CD4-positive, alpha-beta T cell (primary cell): Measurements from ENCODE around the gene DND1. TPM values are rescaled to one million over a fixed set of nuclear protein-coding genes. Genes with fewer than 3 reads are reported as not detected.

Source experiments
- ATAC-seq: fragments of 200-7000 bp; cut with Tn5 transposase; one replicate; pipeline ENCODE4 v1.10.0; 2022; ENCODE audit warnings: mild to moderate bottlenecking; ENCODE audit not compliant: poor library complexity
- CTCF ChIA-PET: fragments of 350-600 bp; sonication (Branson Sonifier 250); formaldehyde crosslinking; loops from one replicate; lab custom pipeline; 2021; ENCODE audit warnings: antibody characterized with exemption, inconsistent platforms; lab: Charles Lee
- POLR2A ChIA-PET: fragments of 350-600 bp; sonication (Branson Sonifier 250); formaldehyde crosslinking; loops from one replicate; lab custom pipeline; 2021; ENCODE audit warnings: antibody characterized with exemption, inconsistent platforms; lab: Charles Lee
- DNase-seq, 14 experiments: peaks; one replicate each; pipeline ENCODE4 v3.0.0-alpha.2; 2013 to 2020; ENCODE audit warnings: mixed read lengths in 2 of 14
- H3K27ac ChIP-seq, 2 donors: one replicate each; pipeline versions ENCODE4 v1.5.1 to v1.7.0; 2013; ENCODE audit warnings: low read length in 2 of 2, low read depth in 1 of 2, mild to moderate bottlenecking in 1 of 2
- H3K27me3 ChIP-seq, 2 experiments: 1 replicate in 1 of 2; 2 replicates in 1 of 2; pipeline versions ENCODE4 v1.6.1 to v1.7.0; 2013; ENCODE audit warnings: low read length in 2 of 2, control low read depth in 1 of 2, mild to moderate bottlenecking in 1 of 2, moderate library complexity in 1 of 2; ENCODE audit not compliant: insufficient read depth in 2 of 2, control insufficient read depth in 1 of 2
- H3K36me3 ChIP-seq: one replicate; pipeline ENCODE4 v1.6.1; 2013; ENCODE audit warnings: low read length, control low read depth; ENCODE audit not compliant: insufficient read depth
- H3K4me1 ChIP-seq: one replicate; pipeline ENCODE4 v1.6.1; 2013; ENCODE audit warnings: low read length, control low read depth; ENCODE audit not compliant: insufficient read depth
- H3K4me3 ChIP-seq: one replicate; pipeline ENCODE4 v1.5.1; 2013; ENCODE audit warnings: mild to moderate bottlenecking, low read length, moderate library complexity
- H3K9me3 ChIP-seq, 2 experiments: 1 replicate in 1 of 2; 2 replicates in 1 of 2; pipeline versions ENCODE4 v1.6.1 to v1.7.0; 2013; ENCODE audit warnings: low read length in 2 of 2, mild to moderate bottlenecking in 2 of 2, control low read depth in 1 of 2, moderate library complexity in 1 of 2; ENCODE audit not compliant: control insufficient read depth in 1 of 2, insufficient read depth in 1 of 2
- H3K27ac Mint-ChIP-seq: one replicate; pipeline ENCODE4 v1.8.0; 2020; ENCODE audit warnings: mixed read lengths
- H3K27me3 Mint-ChIP-seq: one replicate; pipeline ENCODE4 v1.8.0; 2021; ENCODE audit warnings: mixed read lengths
- H3K36me3 Mint-ChIP-seq: one replicate; pipeline ENCODE4 v1.8.0; 2021; ENCODE audit warnings: low read depth, mixed read lengths
- H3K4me1 Mint-ChIP-seq: one replicate; pipeline ENCODE4 v1.8.0; 2021; ENCODE audit warnings: low read depth, mixed read lengths
- H3K4me3 Mint-ChIP-seq: one replicate; pipeline ENCODE4 v1.8.0; 2020; ENCODE audit warnings: mild to moderate bottlenecking, mixed read lengths
- H3K9me3 Mint-ChIP-seq: one replicate; pipeline ENCODE4 v1.8.0; 2020; ENCODE audit warnings: mixed read lengths
- CTCF ChIP-seq: fragments of 200-600 bp; IDR thresholded peaks from one replicate; pipeline ENCODE4 v1.8.0; 2022; ENCODE audit warnings: antibody characterized with exemption, mild to moderate bottlenecking
- intact Hi-C, 2 experiments: fragments of 100-400 bp; cut with DNase I in 1 of 2; cut with micrococcal nuclease in 1 of 2; formaldehyde crosslinking; loops; one replicate each; pipeline versions ENCODE4 v1.15.1 to v1.9.0; 2023 to 2025; cut with DNase I, micrococcal nuclease
- total RNA-seq, 174 experiments: library from RNA in 2 of 174; stranded (reverse) in 2 of 174; gene quantifications; one replicate each; pipeline ENCODE4 v1.2.3 and lab custom pipeline; 2021 to 2026

Gene DND1
- total RNA-seq, 2 experiments from 2014 or later: 1.9 to 2.1 TPM

GRCh38 chr5:140678993-140679392 is 5.6 kb upstream of the DND1 start:
- intact Hi-C loops: no loop called here
- no peak for DNase-seq
- Histone ChIP-seq H3K27me3 (no peaks in the 10 kb centered on the region), H3K27ac (no peak overlapping the region), H3K4me1 (no peaks in the 10 kb centered on the region), H3K36me3 (peaks cover 78% of the 10 kb centered on the region), H3K9me3 (no peaks in the 10 kb centered on the region), H3K4me3 (no peak overlapping the region)
- H3K4me3 Mint-ChIP-seq: no peak overlapping the region
- no peak overlapping the region for H3K27ac Mint-ChIP-seq
- ChIA-PET POLR2A (no interaction called here), CTCF (no interaction called here)
- no peaks in the 10 kb centered on the region for H3K27me3 Mint-ChIP-seq
- no peak for ATAC-seq
- peaks cover 4% of the 10 kb centered on the region for H3K4me1 Mint-ChIP-seq
- no peak for TF ChIP-seq CTCF
- H3K9me3 Mint-ChIP-seq: no peaks in the 10 kb centered on the region
- peaks cover 90% of the 10 kb centered on the region for H3K36me3 Mint-ChIP-seq

- ChIA-PET CTCF (no interaction called here), POLR2A (interaction anchor here (1.8 kb wide), 1 partner anchor 30 kb away, joined by 5 read pairs; the partner anchor contains the start of genes IK and NDUFA2)
- Mint-ChIP-seq H3K9me3 (no peaks in the 10 kb centered on the region), H3K4me3 (no peak overlapping the region), H3K27me3 (no peaks in the 10 kb centered on the region), H3K4me1 (peaks cover 4% of the 10 kb centered on the region), H3K36me3 (peaks cover 88% of the 10 kb centered on the region), H3K27ac (no peak overlapping the region)
- DNase-seq (no peak), ATAC-seq (no peak)
- Histone ChIP-seq H3K36me3 (peaks cover 84% of the 10 kb centered on the region), H3K27me3 (no peaks in the 10 kb centered on the region), H3K4me1 (no peaks in the 10 kb centered on the region), H3K27ac (no peak overlapping the region), H3K4me3 (no peak overlapping the region), H3K9me3 (no peaks in the 10 kb centered on the region)
- no peak for TF ChIP-seq CTCF
- intact Hi-C loops: no loop called here
These were observed 4.6 kb upstream of the DND1 start for GRCh38 chr5:140677947-140678346.

GRCh38 chr5:140674629-140675028 is 1.3 kb upstream of the DND1 start:
- H3K27ac Mint-ChIP-seq: no peak overlapping the region
- ChIA-PET POLR2A (interaction anchor here (0.7 to 1.9 kb wide), 3 partner anchors 26 to 144 kb away, joined by 3 to 6 read pairs (median 4); partner anchors contain the start of genes IK, NDUFA2 and ZMAT2), CTCF (interaction anchor here (1.4 kb wide), 1 partner anchor 14 kb away, joined by 4 read pairs; no protein-coding TSS in a partner anchor)
- no peaks in the 10 kb centered on the region for H3K4me1 Mint-ChIP-seq
- ATAC-seq: no peak
- Histone ChIP-seq H3K4me3 (no peak overlapping the region), H3K27ac (no peak overlapping the region), H3K9me3 (no peaks in the 10 kb centered on the region), H3K4me1 (no peaks in the 10 kb centered on the region), H3K27me3 (no peaks in the 10 kb centered on the region), H3K36me3 (peaks cover 78% of the 10 kb centered on the region)
- peaks cover 83% of the 10 kb centered on the region for H3K36me3 Mint-ChIP-seq
- no peaks in the 10 kb centered on the region for H3K27me3 Mint-ChIP-seq
- no peaks in the 10 kb centered on the region for H3K9me3 Mint-ChIP-seq
- TF ChIP-seq CTCF: no peak
- H3K4me3 Mint-ChIP-seq: no peak overlapping the region
- DNase-seq: no peak
- intact Hi-C loops: no loop called here
